CD4-positive, alpha-beta T cell treated with Interleukin-17A for 4 hours (primary cell): ENCODE measurements around the gene TRAK1.

Experiments
- DNase-seq: peaks from one replicate; pipeline ENCODE4 v3.0.0-alpha.2; 2020; ENCODE audit warnings: mixed read lengths

TRAK1 gene

GRCh38 chr3:42159706-42160472 lies 68.7 kb downstream of the TRAK1 start:
- peak; percentile 39 for DNase-seq

- DNase-seq, result no peak
These were observed 70.1 kb downstream of the TRAK1 start for GRCh38 chr3:42161050-42161935.

- DNase-seq, result no peak
These were observed 71.3 kb downstream of the TRAK1 start for GRCh38 chr3:42162462-42162861.

- no peak for DNase-seq
These were observed 72.6 kb downstream of the TRAK1 start for GRCh38 chr3:42163622-42164244.

- DNase-seq, result no peak
These were observed 73.5 kb downstream of the TRAK1 start for GRCh38 chr3:42164656-42165055.

- no peak for DNase-seq
These were observed 74.1 kb downstream of the TRAK1 start for GRCh38 chr3:42165211-42165610.

- no peak for DNase-seq
These were observed 75.1 kb downstream of the TRAK1 start for GRCh38 chr3:42166214-42166613.

GRCh38 chr3:42166662-42167300 lies 75.6 kb downstream of the TRAK1 start:
- DNase-seq, result no peak

GRCh38 chr3:42169579-42170120 lies 78.5 kb downstream of the TRAK1 start:
- no peak for DNase-seq

- no peak for DNase-seq
These were observed 81.0 kb downstream of the TRAK1 start for GRCh38 chr3:42172047-42172654.

- DNase-seq, result no peak
These were observed 82.2 kb downstream of the TRAK1 start for GRCh38 chr3:42173307-42173706.

GRCh38 chr3:42174679-42175385 lies 83.7 kb downstream of the TRAK1 start:
- no peak for DNase-seq

- DNase-seq, result no peak
These were observed 84.5 kb downstream of the TRAK1 start for GRCh38 chr3:42175386-42176240.

GRCh38 chr3:42176242-42177034 lies 85.3 kb downstream of the TRAK1 start:
- no peak for DNase-seq

- DNase-seq, result no peak
These were observed 86.1 kb downstream of the TRAK1 start for GRCh38 chr3:42177068-42177800.

- no peak for DNase-seq
These were observed 86.6 kb downstream of the TRAK1 start for GRCh38 chr3:42177801-42178150.

- DNase-seq, result no peak
These were observed 88.1 kb downstream of the TRAK1 start for GRCh38 chr3:42179110-42179725.

- no peak for DNase-seq
These were observed 89.7 kb downstream of the TRAK1 start for GRCh38 chr3:42180901-42181300.

- no peak for DNase-seq
These were observed 91.4 kb downstream of the TRAK1 start for GRCh38 chr3:42182555-42182954.
